ENCODE data around the gene MEGF8.

- no peak for TF ChIP-seq CTCF (IDR thresholded peaks at IDR 0.05)
- TF ChIP-seq POLR2A (IDR thresholded peaks at IDR 0.05): no peak
These were observed 30.8 kb upstream of the MEGF8 start for GRCh38 chr19:42294471-42295137.
